ENCODE measurements around the gene HNF1B.

HNF1B gene

DNA sequence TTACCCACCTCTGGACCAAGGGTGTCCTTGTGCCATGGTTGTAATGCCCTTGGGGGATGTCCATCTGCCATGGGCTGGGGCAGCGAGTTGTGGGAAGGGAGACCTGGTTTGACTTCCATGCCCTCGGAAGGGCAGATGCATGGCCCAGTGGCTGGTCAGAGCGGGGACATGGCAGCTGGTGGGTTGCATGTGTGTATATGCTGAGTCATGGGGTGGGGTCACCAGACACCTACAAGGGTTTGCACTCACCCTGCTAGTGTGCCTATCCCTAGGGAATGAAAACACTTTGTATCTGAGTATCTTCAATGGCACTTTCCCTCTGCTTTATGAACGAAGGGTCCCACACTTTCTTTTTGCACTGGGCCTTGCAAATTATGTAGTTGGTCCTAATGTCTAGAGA, 10.6 kb upstream of the HNF1B start:
- H3K79me2 ChIP-seq (ENCODE audit: insufficient read depth, low read length), result no peaks in the 10 kb centered on the region
- H3K27me3 ChIP-seq (ENCODE audit: insufficient read depth, low read length), result no peaks in the 10 kb centered on the region; the same call in 1 of the 2 replicates
- H3K4me2 ChIP-seq (ENCODE audit: low read length), result no peak overlapping the region
- H3K27ac ChIP-seq (ENCODE audit: low read depth, low read length, poor library complexity, severe bottlenecking), result no peak overlapping the region
- no peaks in the 10 kb centered on the region for H3K4me1 ChIP-seq (ENCODE audit: insufficient read depth, low read length, severe bottlenecking)
- TF ChIP-seq EZH2 (IDR thresholded peaks at IDR 0.05; ENCODE audit: borderline replicate concordance, low read length), result no peak
- no peak for TF ChIP-seq CTCF (IDR thresholded peaks at IDR 0.05; ENCODE audit: low read length)
- H3F3A ChIP-seq (ENCODE audit: insufficient read depth, low read length), result no peaks in the 10 kb centered on the region
- no peaks in the 10 kb centered on the region for H3K9me3 ChIP-seq (ENCODE audit: low read length)
- H4K20me1 ChIP-seq (ENCODE audit: insufficient read depth, low read length), result no peaks in the 10 kb centered on the region
- no peaks in the 10 kb centered on the region for H3K9me2 ChIP-seq (ENCODE audit: low read depth, low read length)
- H3K4me3 ChIP-seq (ENCODE audit: low read depth, low read length, poor library complexity, severe bottlenecking), result no peak overlapping the region
- no peaks in the 10 kb centered on the region for H3K36me3 ChIP-seq (ENCODE audit: insufficient read depth, low read length)
- no peak overlapping the region for H3K9ac ChIP-seq (ENCODE audit: low read length)
- H2AFZ ChIP-seq (ENCODE audit: low read length), result no peak overlapping the region

DNA sequence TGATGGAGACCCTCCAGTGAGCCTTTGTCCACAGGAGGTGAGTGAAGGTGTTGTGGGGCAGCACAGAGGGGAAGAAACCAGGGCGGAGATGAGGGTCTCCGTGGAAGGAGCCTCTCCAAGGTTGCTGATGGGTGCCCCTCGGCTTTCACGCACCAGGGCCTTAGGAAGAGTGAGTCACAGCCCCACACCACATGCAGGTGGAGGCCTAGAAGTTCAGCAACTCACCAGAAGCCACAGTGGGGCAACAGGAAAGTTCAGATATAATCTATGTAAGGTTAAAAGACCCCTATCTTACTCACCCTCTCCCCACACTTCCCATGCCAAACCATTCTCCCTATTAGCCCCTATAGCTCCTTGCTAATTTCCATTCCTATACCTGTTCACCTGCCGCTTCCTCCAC, 9.5 kb upstream of the HNF1B start:
- H3K9ac ChIP-seq (ENCODE audit: low read length), result no peak overlapping the region
- H3K4me3 ChIP-seq (ENCODE audit: low read depth, low read length, poor library complexity, severe bottlenecking), result no peak overlapping the region
- no peaks in the 10 kb centered on the region for H3F3A ChIP-seq (ENCODE audit: insufficient read depth, low read length)
- H2AFZ ChIP-seq (ENCODE audit: low read length), result no peak overlapping the region
- no peaks in the 10 kb centered on the region for H3K9me3 ChIP-seq (ENCODE audit: low read length)
- H3K4me2 ChIP-seq (ENCODE audit: low read length), result no peak overlapping the region
- H3K9me2 ChIP-seq (ENCODE audit: low read depth, low read length), result no peaks in the 10 kb centered on the region
- H4K20me1 ChIP-seq (ENCODE audit: insufficient read depth, low read length), result no peaks in the 10 kb centered on the region
- H3K4me1 ChIP-seq (ENCODE audit: insufficient read depth, low read length, severe bottlenecking), result no peaks in the 10 kb centered on the region
- H3K27ac ChIP-seq (ENCODE audit: low read depth, low read length, poor library complexity, severe bottlenecking), result no peak overlapping the region
- no peaks in the 10 kb centered on the region; the same call in 1 of the 2 replicates for H3K27me3 ChIP-seq (ENCODE audit: insufficient read depth, low read length)
- TF ChIP-seq EZH2 (IDR thresholded peaks at IDR 0.05; ENCODE audit: borderline replicate concordance, low read length) (no peak), CTCF (IDR thresholded peaks at IDR 0.05; ENCODE audit: low read length) (no peak)
- no peaks in the 10 kb centered on the region for H3K36me3 ChIP-seq (ENCODE audit: insufficient read depth, low read length)
- no peaks in the 10 kb centered on the region for H3K79me2 ChIP-seq (ENCODE audit: insufficient read depth, low read length)

DNA sequence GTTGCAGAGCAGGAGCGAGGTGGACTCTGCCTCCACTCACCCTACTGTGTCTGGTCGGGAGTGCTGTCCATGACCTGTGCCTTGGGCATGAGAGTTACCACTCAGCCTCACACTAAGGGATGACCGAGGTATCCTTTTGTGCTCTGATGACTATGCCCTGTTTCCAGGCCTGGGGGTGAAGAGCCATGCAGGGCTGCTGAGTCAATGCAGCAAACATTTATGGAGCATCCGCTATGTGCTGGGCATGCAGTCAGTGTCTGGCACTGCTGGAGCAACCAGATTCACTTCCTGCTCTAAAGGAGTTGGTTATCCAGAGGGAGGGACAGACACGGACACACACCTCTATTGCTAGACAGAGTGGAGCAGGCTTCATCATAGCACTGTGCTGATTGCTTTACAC, 7.6 kb upstream of the HNF1B start:
- H3F3A ChIP-seq (ENCODE audit: insufficient read depth, low read length), result no peaks in the 10 kb centered on the region
- H3K9ac ChIP-seq (ENCODE audit: low read length), result no peak overlapping the region
- no peak overlapping the region for H2AFZ ChIP-seq (ENCODE audit: low read length)
- H3K4me2 ChIP-seq (ENCODE audit: low read length), result no peak overlapping the region
- H3K27ac ChIP-seq (ENCODE audit: low read depth, low read length, poor library complexity, severe bottlenecking), result no peak overlapping the region
- H3K9me2 ChIP-seq (ENCODE audit: low read depth, low read length), result no peaks in the 10 kb centered on the region
- H3K9me3 ChIP-seq (ENCODE audit: low read length), result no peaks in the 10 kb centered on the region
- H3K79me2 ChIP-seq (ENCODE audit: insufficient read depth, low read length), result no peaks in the 10 kb centered on the region
- no peak for TF ChIP-seq EZH2 (IDR thresholded peaks at IDR 0.05; ENCODE audit: borderline replicate concordance, low read length)
- TF ChIP-seq CTCF (IDR thresholded peaks at IDR 0.05; ENCODE audit: low read length), result no peak
- H3K36me3 ChIP-seq (ENCODE audit: insufficient read depth, low read length), result no peaks in the 10 kb centered on the region
- H4K20me1 ChIP-seq (ENCODE audit: insufficient read depth, low read length), result no peaks in the 10 kb centered on the region
- H3K27me3 ChIP-seq (ENCODE audit: insufficient read depth, low read length), result no peaks in the 10 kb centered on the region; the same call in 1 of the 2 replicates
- H3K4me3 ChIP-seq (ENCODE audit: low read depth, low read length, poor library complexity, severe bottlenecking), result no peak overlapping the region
- no peaks in the 10 kb centered on the region for H3K4me1 ChIP-seq (ENCODE audit: insufficient read depth, low read length, severe bottlenecking)
